ENCODE measurements around the gene CIAO1. TPM values are rescaled to one million over a fixed set of nuclear protein-coding genes. Genes with fewer than 3 reads are reported as not detected.
A peak's percentile ranks its signal among the peaks of the same experiment; 100 is the strongest.

CIAO1 gene
- total RNA-seq, 4 donors from 2014 or later, result 60.6 to 128 (median 80.1) TPM

GRCh38 chr2:96317584-96317997 is 51.6 kb downstream of the CIAO1 start:
- intact Hi-C loops (cut with DNase I), result no loop called here
- TF ChIP-seq POLR2A (IDR thresholded peaks at IDR 0.05), result no peak
- no peak for TF ChIP-seq CTCF (IDR thresholded peaks at IDR 0.05)
- H3K4me1 ChIP-seq, result peaks cover 9 to 25% (median 12%) of the 10 kb centered on the region in 3 donors
- no peak for DNase-seq
- no peak overlapping the region for H3K4me3 ChIP-seq
- no peaks in the 10 kb centered on the region for H3K36me3 ChIP-seq
- H3K27me3 ChIP-seq, result peaks cover 0 to 43% (median 3%) of the 10 kb centered on the region in 4 donors
- H3K9me3 ChIP-seq, result no peaks in the 10 kb centered on the region
- H3K27ac ChIP-seq, result no peak overlapping the region
- 94 to 100% methylated on average over 2 to 4 of the region's 4 CpGs for WGBS, 2 donors

- no peak overlapping the region for H3K27ac ChIP-seq
- WGBS, 2 donors, result 95 to 96% methylated on average over 4 of the region's 4 CpGs
- H3K36me3 ChIP-seq, result no peaks in the 10 kb centered on the region
- TF ChIP-seq POLR2A (IDR thresholded peaks at IDR 0.05) (no peak), CTCF (IDR thresholded peaks at IDR 0.05) (no peak)
- intact Hi-C loops (cut with DNase I), result no loop called here
- H3K27me3 ChIP-seq, result peaks cover 0 to 54% (median 7%) of the 10 kb centered on the region in 4 donors
- no peaks in the 10 kb centered on the region for H3K9me3 ChIP-seq
- H3K4me1 ChIP-seq, result peaks cover 9 to 25% (median 12%) of the 10 kb centered on the region in 3 donors
- no peak for DNase-seq
- no peak overlapping the region for H3K4me3 ChIP-seq
These were observed 52.7 kb downstream of the CIAO1 start for GRCh38 chr2:96318723-96319122.

GRCh38 chr2:96319396-96319795 is 53.4 kb downstream of the CIAO1 start:
- no peaks in the 10 kb centered on the region for H3K9me3 ChIP-seq
- H3K27me3 ChIP-seq, result peaks cover 0 to 61% (median 7%) of the 10 kb centered on the region in 4 donors
- H3K4me3 ChIP-seq, result no peak overlapping the region
- TF ChIP-seq POLR2A (IDR thresholded peaks at IDR 0.05) (no peak), CTCF (IDR thresholded peaks at IDR 0.05) (no peak)
- WGBS, 2 donors, result 81 to 100% methylated on average over 1 of the region's 1 CpG
- intact Hi-C loops (cut with DNase I), result no loop called here
- no peak overlapping the region for H3K27ac ChIP-seq
- H3K36me3 ChIP-seq, result no peaks in the 10 kb centered on the region
- H3K4me1 ChIP-seq, result peaks cover 9 to 26% (median 12%) of the 10 kb centered on the region in 3 donors
- no peak for DNase-seq

GRCh38 chr2:96320326-96320725 is 54.3 kb downstream of the CIAO1 start:
- no peak for TF ChIP-seq CTCF (IDR thresholded peaks at IDR 0.05)
- no peak for TF ChIP-seq POLR2A (IDR thresholded peaks at IDR 0.05)
- H3K36me3 ChIP-seq, result no peaks in the 10 kb centered on the region
- peaks cover 0 to 70% (median 7%) of the 10 kb centered on the region in 4 donors for H3K27me3 ChIP-seq
- 33 to 51% methylated on average over 3 of the region's 3 CpGs for WGBS, 2 donors
- intact Hi-C loops (cut with DNase I), result no loop called here
- peak overlapping the region in 2 of 4 donors; percentile 5 to 62 for H3K4me3 ChIP-seq
- no peak overlapping the region for H3K27ac ChIP-seq
- H3K9me3 ChIP-seq, result no peaks in the 10 kb centered on the region
- DNase-seq, result no peak
- peaks cover 9 to 35% (median 12%) of the 10 kb centered on the region in 3 donors for H3K4me1 ChIP-seq

- DNase-seq, result no peak
- intact Hi-C loops (cut with DNase I), result no loop called here
- Histone ChIP-seq H3K4me1 (peaks cover 12 to 42% (median 15%) of the 10 kb centered on the region in 3 donors), H3K36me3 (no peaks in the 10 kb centered on the region), H3K9me3 (no peaks in the 10 kb centered on the region), H3K27ac (peak overlapping the region; percentile 49 to 82 (median 77)), H3K4me3 (peak overlapping the region; percentile 39 to 79 (median 58)), H3K27me3 (peaks cover 0 to 77% (median 7%) of the 10 kb centered on the region in 4 donors)
- TF ChIP-seq POLR2A (IDR thresholded peaks at IDR 0.05), result no peak
- no peak for TF ChIP-seq CTCF (IDR thresholded peaks at IDR 0.05)
- 6% methylated on average over 19 to 26 of the region's 41 CpGs for WGBS, 2 donors
These were observed 55.0 kb downstream of the CIAO1 start for GRCh38 chr2:96320728-96321622.

All from esophagus squamous epithelium (tissue), 5 donors.